Suprapubic skin (tissue), 4 donors: Measurements from ENCODE around the gene EIF2AK3.

Experiments used
- CTCF ChIP-seq, 2 donors: fragments of 200-600 bp in 1 of 2; fragments of 450-650 bp in 1 of 2; sonication (generic) in 1 of 2; IDR thresholded peaks; one replicate each; pipeline ENCODE4 v1.5.1; 2016 to 2019; ENCODE audit warnings: antibody characterized with exemption in 2 of 2, mild to moderate bottlenecking in 1 of 2, moderate library complexity in 1 of 2
- EP300 ChIP-seq: sonication (generic); formaldehyde crosslinking; IDR thresholded peaks from one replicate; pipeline ENCODE4 v1.6.1; 2017; ENCODE audit warnings: antibody characterized with exemption
- POLR2A ChIP-seq, 2 donors: fragments of 450-650 bp; IDR thresholded peaks; one replicate each; pipeline ENCODE4 v1.6.1; 2017; ENCODE audit warnings: antibody characterized with exemption in 2 of 2, mild to moderate bottlenecking in 2 of 2, moderate library complexity in 2 of 2
- POLR2AphosphoS5 ChIP-seq, 3 donors: sonication (generic); formaldehyde crosslinking; IDR thresholded peaks; one replicate each; pipeline ENCODE4 v1.6.1; 2017; ENCODE audit warnings: antibody characterized with exemption in 3 of 3

GRCh38 chr2:88585969-88586368, 41.3 kb downstream of the EIF2AK3 start:
- TF ChIP-seq POLR2A (IDR thresholded peaks at IDR 0.05), result no peak
- TF ChIP-seq POLR2AphosphoS5 (IDR thresholded peaks at IDR 0.05), result no peak
- no peak for TF ChIP-seq CTCF (IDR thresholded peaks at IDR 0.05)
- no peak for TF ChIP-seq EP300
